Muscle of back (tissue), 11 donors: ENCODE results near the gene SPRY4. TPM values are rescaled to one million over a fixed set of nuclear protein-coding genes. Genes with fewer than 3 reads are reported as not detected.
A peak's percentile ranks its signal among the peaks of the same experiment; 100 is the strongest.
"Not testable (repeated sequence)": the region's sequence is repeated elsewhere in the genome, so short reads cannot be mapped to it uniquely, and the experiment has no call there.

Source experiments
- DNase-seq, 3 donors: peaks; one replicate each; pipeline versions ENCODE4 v3.0.0 to v3.0.0-alpha.2; 2013
- polyA plus RNA-seq, 10 donors: library from polyadenylated mRNA; unstranded; fragments of 120-200 nt; gene quantifications; one replicate each; pipeline ENCODE4 v1.2.1, GENCODE V29; 2013; ENCODE audit not compliant: insufficient read length in 10 of 10

Gene SPRY4
- polyA plus RNA-seq, 10 donors: 41.2 to 72.3 (median 50.7) TPM

GRCh38 chr5:142295960-142296860 is 28.6 kb downstream of the SPRY4 start:
- no peak for DNase-seq

DNA sequence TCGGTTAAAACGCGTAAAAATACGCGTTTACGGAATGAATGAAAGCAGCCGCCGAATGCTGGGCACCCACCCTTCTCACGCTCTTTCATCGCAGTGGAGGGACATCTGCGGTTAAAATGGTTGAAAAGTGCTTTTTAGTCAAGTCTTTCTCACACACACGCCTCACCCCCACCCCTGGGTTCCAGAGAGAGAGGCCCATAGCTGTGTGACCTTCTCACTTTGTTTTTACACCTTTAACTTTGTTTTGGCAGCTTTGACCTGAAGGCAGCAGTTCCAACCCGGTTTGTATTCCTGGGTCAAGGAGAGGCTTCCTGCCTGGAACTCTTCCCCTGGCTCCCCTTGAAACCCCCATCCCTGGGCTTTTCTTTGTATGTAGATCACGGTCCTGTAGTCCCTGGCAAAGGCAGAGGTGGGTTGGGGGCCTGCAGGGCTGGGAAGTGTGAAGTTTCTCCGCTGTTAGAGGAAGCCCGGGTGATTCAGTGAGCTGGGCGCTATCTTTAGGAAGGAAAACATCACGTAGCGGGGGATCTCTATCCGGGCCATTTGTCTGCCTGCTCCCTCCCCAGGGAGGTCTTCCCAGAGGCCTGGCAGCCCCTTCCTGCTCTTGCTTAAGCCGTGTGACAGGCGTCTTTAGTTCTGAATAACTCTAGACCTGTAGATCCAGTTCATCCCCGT is 29.6 kb downstream of the SPRY4 start:
- DNase-seq: peak in 1 of 3 donors; percentile 63

DNA sequence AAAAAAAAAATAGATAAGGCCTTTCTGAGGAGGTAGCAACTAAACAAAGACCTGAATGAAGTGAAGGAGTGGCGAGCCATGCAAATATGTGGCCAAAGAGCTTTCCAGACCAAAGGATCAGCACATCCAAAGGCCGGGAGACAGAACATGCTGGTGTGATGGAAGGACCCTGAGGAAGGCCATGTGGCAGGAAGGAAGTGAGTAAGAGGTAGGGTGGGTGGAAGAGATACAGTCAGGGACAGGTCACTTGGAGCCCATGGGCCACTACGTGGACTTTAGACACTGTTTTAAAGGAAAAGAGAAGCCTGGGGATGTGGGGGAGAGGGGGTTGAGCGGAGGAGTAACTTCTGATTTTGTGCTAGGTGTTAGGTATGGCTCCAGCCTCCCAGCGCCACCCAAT is 31.3 kb downstream of the SPRY4 start:
- no peak for DNase-seq

- DNase-seq: no peak
These were observed 32.0 kb downstream of the SPRY4 start for GRCh38 chr5:142292808-142293207.

DNA sequence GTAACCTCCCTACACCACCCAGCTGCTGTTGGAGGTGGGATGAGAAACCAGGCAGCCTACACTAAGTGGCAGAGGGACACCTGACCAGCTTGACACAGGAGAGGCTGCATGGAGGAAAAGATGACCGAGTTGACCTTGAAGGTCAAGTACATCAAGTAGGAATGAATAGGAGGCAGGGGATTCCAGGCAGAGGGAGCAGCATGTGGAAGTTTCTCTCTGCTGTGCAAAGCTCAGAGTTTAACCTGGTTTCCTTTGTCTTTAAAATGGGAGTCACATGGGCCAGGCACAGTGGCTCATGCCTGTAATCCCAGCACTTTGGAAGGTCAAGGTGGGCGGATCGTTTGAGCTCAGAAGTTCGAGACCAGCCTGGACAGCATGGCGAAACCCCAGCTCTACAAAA is 32.6 kb downstream of the SPRY4 start:
- no peak for DNase-seq

DNA sequence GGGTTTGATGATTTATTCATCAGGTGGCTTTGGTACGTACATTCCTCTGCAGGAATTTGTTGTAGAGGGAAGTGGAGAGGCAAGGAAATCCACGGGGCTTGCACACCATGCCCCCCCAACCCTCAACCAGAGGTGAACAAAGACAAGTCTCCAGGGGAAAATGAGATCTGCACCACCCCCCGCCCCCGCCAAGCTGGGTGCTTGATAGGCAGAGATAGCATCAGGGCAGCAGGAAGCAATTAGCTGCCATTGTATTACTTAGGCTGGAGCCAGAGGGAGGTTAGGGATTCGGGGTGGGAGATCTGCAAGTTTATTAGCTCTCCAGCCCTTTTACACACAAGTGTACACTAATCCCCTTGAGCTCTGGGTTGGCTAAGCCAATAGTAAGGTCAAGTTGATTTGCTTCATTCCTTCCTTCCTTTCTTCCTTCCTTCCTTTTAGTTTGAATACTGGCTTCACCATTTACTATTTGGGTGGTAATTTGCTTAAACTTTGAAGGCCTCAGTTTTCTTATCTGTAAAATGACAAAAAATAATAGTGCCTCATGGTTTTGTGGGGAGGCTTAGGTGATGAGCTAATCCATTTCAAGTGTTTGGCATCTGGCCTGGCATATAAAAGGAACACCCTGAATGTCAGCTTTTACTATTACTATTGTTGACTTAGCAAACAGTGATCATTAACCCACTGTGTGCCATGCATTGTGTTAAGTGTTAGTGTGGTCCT is 34.1 kb downstream of the SPRY4 start:
- DNase-seq: peak in 1 of 3 donors; percentile 33

GRCh38 chr5:142289708-142290576 is 34.9 kb downstream of the SPRY4 start:
- DNase-seq: peak in 1 of 3 donors; percentile 75

DNA sequence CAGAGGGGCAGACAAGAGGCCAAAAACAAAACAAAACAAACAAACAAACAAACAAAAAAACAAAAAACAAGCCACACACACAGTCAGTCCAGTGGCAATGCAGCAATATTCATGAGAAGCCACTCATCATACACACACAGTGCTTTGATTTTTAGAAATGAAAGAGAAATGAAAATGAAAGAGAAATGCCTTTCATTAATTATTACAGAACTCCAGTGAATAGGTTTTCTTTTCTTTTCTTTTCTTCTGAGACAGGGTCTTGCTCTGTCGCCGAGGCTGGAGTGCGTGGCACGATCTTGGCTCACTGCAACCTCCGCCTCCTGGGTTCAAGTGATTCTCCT is 36.9 kb downstream of the SPRY4 start:
- DNase-seq: no peak

- DNase-seq: no peak
These were observed 37.5 kb downstream of the SPRY4 start for GRCh38 chr5:142287096-142287972.

GRCh38 chr5:142286111-142286510 is 38.7 kb downstream of the SPRY4 start:
- no peak for DNase-seq

- DNase-seq: no peak
These were observed 41.5 kb downstream of the SPRY4 start for GRCh38 chr5:142283304-142283703.

DNA sequence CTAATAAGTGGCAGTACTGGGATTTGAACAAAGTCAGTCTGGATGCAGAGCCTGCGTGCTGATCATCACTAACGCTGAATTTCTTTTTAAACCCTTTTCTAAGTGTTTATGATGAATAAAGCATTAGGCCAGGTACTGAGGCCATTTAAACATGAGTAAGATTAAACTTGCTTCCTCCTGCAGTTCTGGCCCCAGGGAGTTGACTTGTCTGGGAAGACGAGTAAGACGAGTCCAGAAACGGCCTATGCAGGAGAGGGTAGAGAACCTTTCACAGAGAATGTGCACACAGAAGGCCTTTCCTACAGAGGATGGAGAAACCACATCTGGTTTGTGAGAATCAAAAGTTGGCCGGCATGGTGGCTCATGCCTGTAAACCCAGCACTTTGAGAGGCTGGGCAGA is 42.9 kb downstream of the SPRY4 start:
- DNase-seq: no peak

DNA sequence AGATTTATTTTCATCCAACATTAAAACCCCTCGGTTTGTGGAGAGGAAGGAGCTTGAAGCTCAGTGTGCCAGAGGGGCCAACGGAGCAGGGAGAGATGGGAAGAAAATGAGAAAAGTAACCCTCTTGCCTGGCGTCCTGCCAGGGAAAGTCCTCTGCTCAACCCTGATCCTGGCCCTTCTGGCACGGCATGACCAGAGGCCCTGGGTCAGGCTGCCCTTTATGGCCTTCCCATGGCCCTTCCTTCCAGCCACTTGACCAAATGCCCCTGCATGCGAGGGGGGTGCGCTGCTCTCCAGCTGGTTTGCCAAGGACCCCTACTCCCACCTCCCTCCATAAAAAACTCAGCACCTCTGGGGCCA is 43.8 kb downstream of the SPRY4 start:
- no peak for DNase-seq

DNA sequence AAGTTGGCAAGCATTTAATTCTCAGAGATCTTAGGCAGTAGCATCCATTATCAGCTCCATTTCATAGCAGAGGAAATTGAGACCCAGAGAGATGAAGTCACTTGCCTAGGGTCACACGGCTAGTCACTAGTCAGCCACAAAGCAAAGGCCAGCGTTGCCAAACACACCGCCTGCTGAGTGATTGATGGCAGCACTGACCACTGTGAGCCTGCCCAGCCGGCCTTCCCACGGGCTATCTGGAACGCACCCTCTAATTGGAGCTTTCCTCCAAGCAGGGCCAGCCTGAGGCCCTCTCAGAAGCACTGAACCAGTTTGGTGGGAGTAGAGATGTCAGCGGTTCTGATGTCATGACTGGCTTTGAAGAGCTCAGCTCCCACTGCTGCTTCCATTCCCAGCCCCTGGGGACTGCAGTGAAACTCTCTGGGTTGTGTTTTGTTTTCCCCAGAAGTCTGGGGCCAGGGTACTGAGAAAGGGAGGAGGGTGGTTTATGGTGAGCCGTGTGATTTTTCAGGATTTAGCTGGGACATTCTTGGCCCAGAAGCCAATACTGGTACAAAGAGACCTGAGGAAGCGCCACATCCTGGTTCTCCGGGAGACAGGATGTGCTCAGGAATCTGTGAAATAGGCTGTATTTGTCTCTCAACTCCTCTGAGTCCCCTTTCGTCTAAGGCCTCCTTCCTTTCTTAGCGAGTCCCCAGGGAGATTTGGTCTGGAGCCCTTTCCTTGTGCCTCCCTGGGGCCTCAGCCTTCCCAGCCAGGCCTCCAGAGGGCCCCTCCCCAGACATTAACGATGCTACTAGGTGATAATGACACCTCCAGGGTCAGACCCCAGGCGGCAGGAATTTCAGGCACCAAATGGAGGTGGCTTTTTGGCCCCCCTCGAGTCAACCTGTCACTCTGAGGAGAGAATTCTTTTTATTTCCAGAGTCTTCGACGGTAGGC is 44.5 kb downstream of the SPRY4 start:
- peak in 1 of 3 donors; percentile 52 for DNase-seq

GRCh38 chr5:142278627-142279026 is 46.2 kb downstream of the SPRY4 start:
- DNase-seq: no peak

GRCh38 chr5:142277796-142278195 is 47.0 kb downstream of the SPRY4 start:
- no peak for DNase-seq

- no peak for DNase-seq
These were observed 48.3 kb downstream of the SPRY4 start for GRCh38 chr5:142276517-142276916.

GRCh38 chr5:142275496-142275895 is 49.3 kb downstream of the SPRY4 start:
- no peak for DNase-seq

GRCh38 chr5:142272596-142272995 is 52.2 kb downstream of the SPRY4 start:
- not testable (repeated sequence) for DNase-seq
